K562 (cell line): ENCODE measurements around the gene CHMP4B. TPM values are rescaled to one million over a fixed set of nuclear protein-coding genes. Genes with fewer than 3 reads are reported as not detected.

Experiments
- ATAC-seq: fragments of 200-7000 bp; cut with Tn5 transposase; 3 replicates; pipeline ENCODE4 v1.9.1; 2020; ENCODE audit warnings: moderate library complexity
- BruUV-seq: library from RNA; stranded (reverse); fragments of 400-500 nt; replicated peaks from 2 replicates; lab custom pipeline; 2021; lab: Mats Ljungman, UMichigan
- CTCF ChIA-PET: fragments of 300-600 bp; formaldehyde crosslinking; extraction: SDS; loops from one replicate; lab custom pipeline; 2021; ENCODE audit warnings: low intra/inter-chr PET ratio; lab: Yijun Ruan, JAX
- POLR2A ChIA-PET: fragments of 300-600, 350-650 bp; sonication (Branson Sonifier 250); formaldehyde crosslinking; extraction: SDS; loops from one replicate; lab custom pipeline; 2021; ENCODE audit warnings: antibody characterized with exemption, inconsistent platforms; lab: Yijun Ruan, JAX
- DNase-seq, 4 experiments: peaks; one replicate each; pipeline versions ENCODE4 v3.0.0 to v3.0.0-alpha.2; 2011 to 2018; ENCODE audit warnings: low spot score in 3 of 4, mixed read lengths in 3 of 4; ENCODE audit errors: extremely low read depth in 1 of 4
- FAIRE-seq: peaks from 2 replicates; lab custom pipeline; 2011; peaks lifted over from hg19 to GRCh38; lab: Jason Lieb, UNC
- H2AFZ ChIP-seq: 2 replicates; pipeline ENCODE4 v1.6.0; 2011; ENCODE audit warnings: low read depth, low read length, control low read depth, inconsistent platforms
- H3K27ac ChIP-seq: fragments of 200-600 bp; 3 replicates; pipeline ENCODE4 v1.8.0; 2011; ENCODE audit warnings: low read depth, mild to moderate bottlenecking, control low read depth, inconsistent platforms, low read length, moderate library complexity, mixed read lengths; ENCODE audit errors: extremely low read depth
- H3K27me3 ChIP-seq, 2 experiments: fragments of 300-600 bp in 1 of 2; 2 replicates in 1 of 2; 3 replicates in 1 of 2; pipeline versions ENCODE4 v1.6.0 to v1.8.0; 2011; ENCODE audit warnings: inconsistent platforms in 2 of 2, low read length in 2 of 2, mild to moderate bottlenecking in 1 of 2, mixed read lengths in 1 of 2, moderate library complexity in 1 of 2; ENCODE audit not compliant: control insufficient read depth in 2 of 2, insufficient read depth in 2 of 2
- H3K36me3 ChIP-seq: fragments of 300-600 bp; 3 replicates; pipeline ENCODE4 v1.8.0; 2011; ENCODE audit warnings: mild to moderate bottlenecking, low read length, inconsistent platforms; ENCODE audit not compliant: control insufficient read depth, insufficient read depth
- H3K4me1 ChIP-seq, 2 experiments: fragments of 200-600 bp in 1 of 2; replicated peaks in 1 of 2; 2 replicates in 1 of 2; 3 replicates in 1 of 2; pipeline versions ENCODE4 v1.5.1 to v1.8.0; 2011; ENCODE audit warnings: inconsistent platforms in 2 of 2, low read length in 2 of 2, mild to moderate bottlenecking in 1 of 2, mixed read lengths in 1 of 2, moderate library complexity in 1 of 2; ENCODE audit not compliant: control insufficient read depth in 2 of 2, insufficient read depth in 2 of 2
- H3K4me2 ChIP-seq: 2 replicates; pipeline ENCODE4 v1.6.1; 2011; ENCODE audit warnings: low read length, control low read depth, inconsistent platforms, mixed read lengths; ENCODE audit not compliant: insufficient read depth
- H3K4me3 ChIP-seq: fragments of 200-600 bp; sonication (generic), shearing (Covaris generic); 2 replicates; pipeline ENCODE4 v1.5.1; 2016; ENCODE audit warnings: control low read depth, inconsistent platforms
- H3K79me2 ChIP-seq: fragments of 200-600 bp; 3 replicates; pipeline ENCODE4 v1.8.0; 2011; ENCODE audit warnings: low read length, inconsistent platforms; ENCODE audit not compliant: control insufficient read depth, insufficient read depth
- H3K9ac ChIP-seq, 2 experiments: 2 replicates each; pipeline versions ENCODE4 v1.6.0 to v1.6.1; 2011; ENCODE audit warnings: low read depth in 2 of 2, low read length in 2 of 2, control low read depth in 1 of 2, inconsistent platforms in 1 of 2, mild to moderate bottlenecking in 1 of 2, mixed read lengths in 1 of 2; ENCODE audit not compliant: insufficient read depth in 1 of 2
- H3K9me1 ChIP-seq: one replicate; pipeline ENCODE4 v1.6.0; 2011; ENCODE audit warnings: inconsistent platforms, mild to moderate bottlenecking, low read length, moderate library complexity; ENCODE audit not compliant: control insufficient read depth, insufficient read depth
- H3K9me3 ChIP-seq: replicated peaks from 2 replicates; pipeline ENCODE4 v1.5.1; 2011; ENCODE audit warnings: low read depth, low read length, inconsistent platforms; ENCODE audit not compliant: control insufficient read depth, insufficient read depth
- H4K20me1 ChIP-seq: replicated peaks from 2 replicates; pipeline ENCODE4 v1.6.1; 2011; ENCODE audit warnings: low read length, inconsistent platforms, mixed read lengths; ENCODE audit not compliant: control insufficient read depth, insufficient read depth
- STAT5A ChIP-seq: IDR thresholded peaks from 2 replicates; pipeline ENCODE4 v1.6.1; 2012; ENCODE audit warnings: low read length, inconsistent platforms, borderline replicate concordance
- WGBS: fragments of 100-300 bp; shearing (Covaris generic); methylation state at CpG from one replicate; pipeline ENCODE4 v1.1.6; 2016; ENCODE audit warnings: low coverage, mixed read lengths; ENCODE audit not compliant: insufficient coverage; ENCODE audit errors: missing lambda C conversion rate; 5-methylcytosine and 5-hydroxymethylcytosine counted together
- in situ Hi-C: fragments of 300-500 bp; cut with MboI; formaldehyde crosslinking; loops from 4 replicates; pipeline ENCODE4 v1.15.0; 2018; ENCODE audit warnings: inconsistent platforms, mixed read lengths
- intact Hi-C: fragments of 100-400 bp; cut with micrococcal nuclease; formaldehyde crosslinking; loops from 2 replicates; pipeline ENCODE4 v1.14.2; 2022
- polyA plus RNA-seq, 8 experiments: library from polyadenylated mRNA; depleted of rRNA in 4 of 8; stranded (reverse) in 5 of 8; unstranded in 3 of 8; fragments of >200 nt; fragmentation: Nextera tagmentation in 2 of 8; fragmentation: Illumina TruSeq in 1 of 8; extraction: Ambion mirVana in 2 of 8; extraction: Trizol in 1 of 8; gene quantifications; 2 replicates each; pipeline versions ENCODE4 v1.2.1 to v1.2.3, GENCODE V29; 2011 to 2014; ENCODE audit warnings: inconsistent platforms in 1 of 8, missing spikeins in 1 of 8
- total RNA-seq, 7 experiments: library from RNA; depleted of rRNA in 6 of 7; stranded (reverse); fragments of >200 nt in 6 of 7; fragmentation: Illumina TruSeq in 2 of 7; extraction: Trizol in 2 of 7; gene quantifications; 2 replicates each; pipeline versions ENCODE4 v1.2.1 to v1.2.3, GENCODE V29; 2011 to 2021; ENCODE audit warnings: low replicate concordance in 1 of 7
- TF ChIP-seq, protein P1 (sequence below): sonication (generic); formaldehyde crosslinking; IDR thresholded peaks from 2 replicates; pipeline ENCODE4 v1.8.1; 2023; ENCODE audit warnings: mild to moderate bottlenecking, missing genetic modification reagents

CHMP4B gene
- total and polyA plus RNA-seq, 9 of the 15 experiments (the other 6 are each of a cell fraction or from before 2014, with no cell fraction given) = 1.8 to 64.7 (median 31.8) TPM

DNA sequence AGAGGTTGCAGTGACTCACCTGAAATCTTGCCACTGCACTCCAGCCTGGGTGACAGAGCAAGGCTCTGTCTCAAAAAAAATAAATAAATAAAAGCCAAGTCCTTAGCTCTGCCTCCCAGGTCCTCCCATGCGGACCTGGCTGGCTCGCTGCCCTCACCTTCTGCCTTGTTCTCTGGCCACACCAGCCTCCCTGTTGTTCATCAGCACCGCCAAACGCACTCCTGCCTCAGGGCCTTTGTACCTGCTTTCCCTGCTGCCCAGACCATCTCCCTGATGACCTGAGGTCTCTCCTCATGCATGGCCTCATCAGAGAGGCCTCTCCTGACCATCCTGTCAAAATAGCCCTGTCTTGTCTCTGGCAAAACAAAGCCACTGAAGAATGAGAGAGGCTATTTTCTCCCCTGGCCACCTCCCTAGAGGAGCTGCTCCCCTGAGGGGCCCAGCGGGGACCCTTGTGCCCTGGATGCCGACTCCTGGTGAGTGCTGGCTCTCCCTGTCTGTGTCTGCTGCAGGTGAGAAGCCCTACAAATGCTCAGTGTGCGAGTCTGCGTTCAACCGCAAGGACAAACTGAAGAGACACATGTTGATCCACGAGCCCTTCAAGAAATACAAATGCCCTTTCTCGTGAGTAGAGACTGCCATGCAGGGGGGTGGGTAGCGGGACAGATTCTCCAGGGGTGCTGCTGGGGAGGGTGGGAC, 22.6 kb upstream of the CHMP4B start:
- Histone ChIP-seq H3K4me1 (peaks cover 4 to 19% of the 10 kb centered on the region in 2 experiments; a peak in 3 of 5 replicates), H3K9me3 (no peaks in the 10 kb centered on the region), H3K9ac (peak overlapping the region in 1 of 2 experiments; percentile 43; a peak in 1 of 4 replicates), H4K20me1 (no peaks in the 10 kb centered on the region), H2AFZ (no peak overlapping the region), H3K36me3 (no peaks in the 10 kb centered on the region), H3K79me2 (no peaks in the 10 kb centered on the region), H3K4me2 (no peak overlapping the region), H3K9me1 (no peaks in the 10 kb centered on the region), H3K27me3 (no peaks in the 10 kb centered on the region), H3K4me3 (no peak overlapping the region), H3K27ac (no peak overlapping the region)
- BruUV-seq = no TSS peak
- WGBS = 78% methylated on average over 12 of the region's 12 CpGs
- in situ Hi-C loops (no loop called here), intact Hi-C loops (no loop called here)
- FAIRE-seq = no peak
- no peak for ATAC-seq
- no peak for TF ChIP-seq STAT5A
- TF ChIP-seq, protein P1, sequence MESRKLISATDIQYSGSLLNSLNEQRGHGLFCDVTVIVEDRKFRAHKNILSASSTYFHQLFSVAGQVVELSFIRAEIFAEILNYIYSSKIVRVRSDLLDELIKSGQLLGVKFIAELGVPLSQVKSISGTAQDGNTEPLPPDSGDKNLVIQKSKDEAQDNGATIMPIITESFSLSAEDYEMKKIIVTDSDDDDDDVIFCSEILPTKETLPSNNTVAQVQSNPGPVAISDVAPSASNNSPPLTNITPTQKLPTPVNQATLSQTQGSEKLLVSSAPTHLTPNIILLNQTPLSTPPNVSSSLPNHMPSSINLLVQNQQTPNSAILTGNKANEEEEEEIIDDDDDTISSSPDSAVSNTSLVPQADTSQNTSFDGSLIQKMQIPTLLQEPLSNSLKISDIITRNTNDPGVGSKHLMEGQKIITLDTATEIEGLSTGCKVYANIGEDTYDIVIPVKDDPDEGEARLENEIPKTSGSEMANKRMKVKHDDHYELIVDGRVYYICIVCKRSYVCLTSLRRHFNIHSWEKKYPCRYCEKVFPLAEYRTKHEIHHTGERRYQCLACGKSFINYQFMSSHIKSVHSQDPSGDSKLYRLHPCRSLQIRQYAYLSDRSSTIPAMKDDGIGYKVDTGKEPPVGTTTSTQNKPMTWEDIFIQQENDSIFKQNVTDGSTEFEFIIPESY (CRISPR knock-in tag) = peak; percentile 56; the same call in 1 of the 2 replicates
- POLR2A ChIA-PET = interaction anchor here (0.7 kb wide), 1 partner anchor 10 kb away, joined by 3 read pairs; no protein-coding TSS in a partner anchor
- DNase-seq = no peak
- CTCF ChIA-PET = no interaction called here
